ENCODE data around the gene STK16.

Gene STK16

GRCh38 chr2:219234331-219234730, 10.9 kb upstream of the STK16 start:
- DNase-seq (ENCODE audit: extremely low read depth, low read depth), result no peak
- no peak for TF ChIP-seq CTCF (IDR thresholded peaks at IDR 0.05; ENCODE audit: low read depth, low read length)

GRCh38 chr2:219243291-219243761, 2.0 kb upstream of the STK16 start:
- DNase-seq (ENCODE audit: extremely low read depth, low read depth), result no peak
- no peak for TF ChIP-seq CTCF (IDR thresholded peaks at IDR 0.05; ENCODE audit: low read depth, low read length)

- TF ChIP-seq CTCF (IDR thresholded peaks at IDR 0.05; ENCODE audit: low read depth, low read length), result no peak
- DNase-seq (ENCODE audit: extremely low read depth, low read depth), result no peak
Measured at GRCh38 chr2:219244789-219245147, 511 bp upstream of the STK16 start.

GRCh38 chr2:219245899-219246230, 586 bp downstream of the STK16 start:
- DNase-seq (ENCODE audit: extremely low read depth, low read depth), result no peak
- no peak for TF ChIP-seq CTCF (IDR thresholded peaks at IDR 0.05; ENCODE audit: low read depth, low read length)

- no peak for TF ChIP-seq CTCF (IDR thresholded peaks at IDR 0.05; ENCODE audit: low read depth, low read length)
- no peak for DNase-seq (ENCODE audit: extremely low read depth, low read depth)
Measured at GRCh38 chr2:219246559-219246958, 1.3 kb downstream of the STK16 start.

- no peak for TF ChIP-seq CTCF (IDR thresholded peaks at IDR 0.05; ENCODE audit: low read depth, low read length)
- DNase-seq (ENCODE audit: extremely low read depth, low read depth), result no peak
Measured at GRCh38 chr2:219247678-219248642, 2.7 kb downstream of the STK16 start.

GRCh38 chr2:219248845-219249202, 3.5 kb downstream of the STK16 start:
- TF ChIP-seq CTCF (IDR thresholded peaks at IDR 0.05; ENCODE audit: low read depth, low read length), result no peak
- no peak for DNase-seq (ENCODE audit: extremely low read depth, low read depth)

Data from AG09319 (cell line).